Parathyroid adenoma (tissue), 2 donors: ENCODE results near the gene SMYD4.

Source experiments
- H2AFZ ChIP-seq: fragments of 300-600 bp; sonication (generic); one replicate; pipeline ENCODE4 v1.7.0; 2017; ENCODE audit warnings: antibody characterized with exemption, mild to moderate bottlenecking
- H3K27ac ChIP-seq: fragments of 300-600 bp; sonication (generic); one replicate; pipeline ENCODE4 v1.7.0; 2017
- H3K27me3 ChIP-seq: fragments of 300-600 bp; sonication (generic); one replicate; pipeline ENCODE4 v1.7.0; 2017; ENCODE audit warnings: low read length; ENCODE audit not compliant: control insufficient read depth, insufficient read depth
- H3K36me3 ChIP-seq: fragments of 300-600 bp; sonication (generic); one replicate; pipeline ENCODE4 v1.7.0; 2017; ENCODE audit warnings: low read length; ENCODE audit not compliant: control insufficient read depth, insufficient read depth
- H3K4me1 ChIP-seq: fragments of 300-600 bp; sonication (generic); one replicate; pipeline ENCODE4 v1.7.0; 2017; ENCODE audit warnings: control low read depth
- H3K4me2 ChIP-seq: fragments of 300-600 bp; sonication (generic); one replicate; pipeline ENCODE4 v1.7.0; 2017; ENCODE audit warnings: low read length
- H3K4me3 ChIP-seq: fragments of 300-600 bp; sonication (generic); one replicate; pipeline ENCODE4 v1.7.0; 2017; ENCODE audit warnings: low read depth, low read length
- H3K79me2 ChIP-seq: fragments of 300-600 bp; sonication (generic); one replicate; pipeline ENCODE4 v1.7.0; 2017; ENCODE audit warnings: control low read depth
- H3K9ac ChIP-seq: fragments of 300-600 bp; sonication (generic); one replicate; pipeline ENCODE4 v1.7.0; 2017; ENCODE audit warnings: mild to moderate bottlenecking
- H3K9me3 ChIP-seq: fragments of 300-600 bp; sonication (generic); one replicate; pipeline ENCODE4 v1.7.0; 2017; ENCODE audit warnings: low read length; ENCODE audit not compliant: control insufficient read depth
- CTCF ChIP-seq: fragments of 300-600 bp; sonication (generic); IDR thresholded peaks from one replicate; pipeline ENCODE4 v1.7.0; 2017; ENCODE audit warnings: antibody characterized with exemption, mild to moderate bottlenecking
- donor health status: primary hyperparathyroidism.

The SMYD4 gene

GRCh38 chr17:1732833-1733321 is 96.8 kb downstream of the SMYD4 start:
- Histone ChIP-seq H3K27me3 (no peaks in the 10 kb centered on the region), H2AFZ (no peak overlapping the region), H3K36me3 (no peaks in the 10 kb centered on the region), H3K9me3 (no peaks in the 10 kb centered on the region), H3K79me2 (no peaks in the 10 kb centered on the region), H3K9ac (no peak overlapping the region), H3K4me1 (no peaks in the 10 kb centered on the region), H3K27ac (no peak overlapping the region), H3K4me3 (no peak overlapping the region), H3K4me2 (no peak overlapping the region)
- TF ChIP-seq CTCF: no peak

GRCh38 chr17:1732241-1732832 is 97.4 kb downstream of the SMYD4 start:
- no peak for TF ChIP-seq CTCF
- no peak overlapping the region for H3K9ac ChIP-seq
- H2AFZ ChIP-seq: no peak overlapping the region
- no peak overlapping the region for H3K4me2 ChIP-seq
- no peaks in the 10 kb centered on the region for H3K27me3 ChIP-seq
- no peak overlapping the region for H3K27ac ChIP-seq
- H3K4me1 ChIP-seq: no peaks in the 10 kb centered on the region
- H3K36me3 ChIP-seq: no peaks in the 10 kb centered on the region
- no peaks in the 10 kb centered on the region for H3K9me3 ChIP-seq
- H3K79me2 ChIP-seq: no peaks in the 10 kb centered on the region
- no peak overlapping the region for H3K4me3 ChIP-seq

- H3K27me3 ChIP-seq: no peaks in the 10 kb centered on the region
- no peak overlapping the region for H3K9ac ChIP-seq
- no peaks in the 10 kb centered on the region for H3K36me3 ChIP-seq
- peak overlapping the region; percentile 56 for H3K27ac ChIP-seq
- H3K4me1 ChIP-seq: no peaks in the 10 kb centered on the region
- no peak overlapping the region for H3K4me3 ChIP-seq
- H3K9me3 ChIP-seq: no peaks in the 10 kb centered on the region
- no peak overlapping the region for H3K4me2 ChIP-seq
- H2AFZ ChIP-seq: no peak overlapping the region
- no peaks in the 10 kb centered on the region for H3K79me2 ChIP-seq
- TF ChIP-seq CTCF: no peak
These were observed 98.6 kb downstream of the SMYD4 start for GRCh38 chr17:1731194-1731506.

GRCh38 chr17:1730326-1731193 is 99.1 kb downstream of the SMYD4 start:
- Histone ChIP-seq H3K9ac (no peak overlapping the region), H3K36me3 (no peaks in the 10 kb centered on the region), H3K27me3 (no peaks in the 10 kb centered on the region), H3K9me3 (no peaks in the 10 kb centered on the region), H3K27ac (peak overlapping the region; percentile 56), H3K4me2 (no peak overlapping the region), H3K4me1 (no peaks in the 10 kb centered on the region), H3K4me3 (no peak overlapping the region), H2AFZ (no peak overlapping the region), H3K79me2 (no peaks in the 10 kb centered on the region)
- no peak for TF ChIP-seq CTCF

GRCh38 chr17:1729966-1730325 is 99.8 kb downstream of the SMYD4 start:
- Histone ChIP-seq H3K79me2 (no peaks in the 10 kb centered on the region), H3K9ac (no peak overlapping the region), H2AFZ (no peak overlapping the region), H3K4me3 (no peak overlapping the region), H3K27ac (no peak overlapping the region), H3K9me3 (no peaks in the 10 kb centered on the region), H3K36me3 (no peaks in the 10 kb centered on the region), H3K4me1 (no peaks in the 10 kb centered on the region), H3K27me3 (no peaks in the 10 kb centered on the region), H3K4me2 (no peak overlapping the region)
- TF ChIP-seq CTCF: no peak
